KBM-7 (cell line): ENCODE measurements around the gene PKP4.
A peak's percentile ranks its signal among the peaks of the same experiment; 100 is the strongest.

Source experiments
- DNase-seq: peaks from one replicate; pipeline ENCODE4 v3.0.0-alpha.2; 2015
- in situ Hi-C: fragments of 300-500 bp; cut with MboI; formaldehyde crosslinking; loops from 2 replicates; pipeline ENCODE4 v1.14.3; 2020; ENCODE audit warnings: low sequenced_read_pairs, low pct_unique_long_range_greater_than_20kb, mixed read lengths

The PKP4 gene

DNA sequence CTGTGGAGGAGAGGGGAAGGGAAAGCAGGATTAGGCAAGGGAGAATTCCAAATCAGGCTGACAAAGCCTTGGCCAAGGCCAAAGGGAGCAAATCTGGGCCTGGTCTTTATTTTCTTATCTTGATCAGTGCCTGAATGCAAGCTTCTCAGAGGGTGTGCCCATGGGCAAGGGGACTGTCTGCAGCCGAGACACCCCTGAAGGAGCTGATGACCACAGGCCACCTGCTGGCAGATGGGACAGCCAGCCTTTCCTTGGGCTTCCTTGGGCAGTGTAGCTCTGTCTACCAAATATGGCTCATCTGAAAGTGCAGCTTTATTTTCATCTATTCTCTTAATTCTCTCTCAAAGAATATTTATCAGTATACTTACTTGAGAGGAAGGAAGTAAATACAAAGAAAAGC is 117.0 kb downstream of the PKP4 start:
- DNase-seq = no peak
- in situ Hi-C loops = no loop called here

DNA sequence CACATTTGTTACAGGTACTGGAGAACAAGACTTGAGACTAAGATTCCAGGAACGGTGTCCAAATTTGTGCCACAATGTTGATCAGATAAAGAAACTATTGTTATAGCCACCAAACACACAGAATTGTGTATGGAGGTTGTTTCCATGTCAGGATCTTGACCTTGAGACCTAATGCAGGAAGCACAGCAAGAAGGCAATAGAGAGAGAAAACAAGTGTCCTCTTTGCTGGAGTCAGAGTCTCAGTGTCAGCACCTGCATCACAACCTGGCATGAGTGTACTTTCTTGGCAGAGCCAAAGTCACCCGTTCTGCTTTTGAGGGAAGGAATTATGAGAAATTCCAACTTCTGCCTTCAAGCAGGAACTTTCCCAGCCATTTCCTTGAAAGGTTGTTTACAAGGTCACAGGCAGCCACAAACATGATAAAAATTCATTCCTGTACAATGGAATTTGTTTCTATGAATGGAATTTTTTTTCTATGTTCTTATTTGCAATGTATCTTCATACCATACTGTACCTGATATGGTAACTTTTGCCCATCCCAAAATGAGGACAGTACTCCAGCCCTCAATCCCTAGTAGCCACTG is 118.4 kb downstream of the PKP4 start:
- in situ Hi-C loops = no loop called here
- DNase-seq = no peak

DNA sequence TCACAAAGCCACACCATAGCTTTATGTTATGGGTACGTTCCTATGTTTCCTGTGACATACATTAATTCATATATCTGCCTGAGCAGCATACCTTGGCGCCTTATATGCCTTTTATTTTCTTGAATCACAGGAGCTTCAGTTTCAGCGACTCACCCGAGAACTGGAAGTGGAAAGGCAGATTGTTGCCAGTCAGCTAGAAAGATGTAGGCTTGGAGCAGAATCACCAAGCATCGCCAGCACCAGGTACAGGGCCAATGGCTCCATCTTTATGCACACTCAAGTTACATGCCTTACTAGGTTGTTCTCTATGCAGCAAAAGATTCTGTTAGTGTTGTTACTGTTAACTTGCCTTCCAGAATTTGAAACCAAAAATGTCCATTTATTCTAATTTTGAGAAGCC is 120.4 kb downstream of the PKP4 start:
- DNase-seq = no peak
- in situ Hi-C loops = no loop called here

DNA sequence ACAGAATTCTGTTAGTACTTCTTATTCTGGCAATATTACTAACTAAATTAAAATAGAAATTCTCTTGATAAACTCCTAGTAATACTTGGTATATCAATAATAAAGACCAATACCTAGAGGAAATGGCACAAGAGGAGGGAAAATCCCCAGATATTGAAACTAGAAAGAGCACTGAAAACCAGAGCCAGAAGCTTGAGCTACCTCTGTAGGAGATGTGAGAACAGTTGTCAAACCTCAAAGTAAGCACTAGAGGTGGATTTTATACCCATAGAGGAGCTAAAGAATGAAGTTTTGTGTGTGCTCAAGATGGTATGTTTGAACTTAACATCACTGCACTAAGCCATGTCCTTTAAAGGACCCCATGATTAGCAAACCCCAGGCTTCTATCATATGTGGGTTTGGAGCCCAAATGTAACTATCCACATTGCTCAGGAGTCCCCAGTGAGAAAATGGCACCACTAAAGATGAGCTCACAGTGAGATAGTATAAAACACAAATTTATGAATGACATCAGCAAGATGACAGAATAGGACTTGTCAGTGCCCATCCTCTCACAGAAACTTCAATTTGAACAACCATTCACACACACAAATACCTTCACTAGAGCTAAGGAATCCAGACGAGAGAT is 122.1 kb downstream of the PKP4 start:
- DNase-seq = no peak
- in situ Hi-C loops = no loop called here

DNA sequence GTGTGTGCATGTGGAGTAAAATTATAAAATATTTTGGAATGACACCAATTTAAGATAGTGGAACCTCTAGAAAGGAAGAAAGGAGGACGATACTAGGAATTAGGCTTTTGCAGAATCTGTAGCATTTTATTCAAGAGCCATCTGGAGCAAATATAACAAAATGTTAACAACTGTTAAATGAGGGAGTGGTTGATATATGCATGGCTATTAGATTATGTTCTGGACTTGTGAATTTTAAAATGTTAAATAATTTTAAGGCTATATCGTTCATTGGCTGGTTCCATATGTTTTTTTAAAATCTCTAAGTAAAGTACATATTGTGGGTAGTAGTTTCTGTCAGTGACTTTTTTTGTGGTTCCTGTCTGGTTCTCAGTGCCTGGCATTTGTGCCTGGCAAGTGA is 123.2 kb downstream of the PKP4 start:
- no peak for DNase-seq
- in situ Hi-C loops = no loop called here

DNA sequence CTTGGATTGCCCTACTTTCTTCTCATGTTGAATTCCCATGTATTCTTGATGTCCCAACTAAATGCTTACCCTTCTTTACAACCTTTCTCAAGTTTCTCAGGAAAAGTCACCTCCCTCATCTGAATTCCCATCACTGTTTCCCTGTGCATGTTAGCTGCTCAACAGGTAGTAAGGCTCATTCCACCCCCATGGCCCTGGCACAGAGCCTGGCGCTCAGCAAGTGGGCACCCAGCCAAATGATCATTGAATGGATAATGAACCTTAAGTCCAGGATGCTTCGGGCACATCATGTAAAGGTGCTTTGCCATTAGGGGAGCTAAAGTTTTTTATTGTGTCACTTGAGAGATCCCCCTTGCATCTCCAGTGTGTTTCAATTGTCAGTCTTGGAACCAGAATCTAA is 124.0 kb downstream of the PKP4 start:
- DNase-seq = no peak
- in situ Hi-C loops = no loop called here

DNA sequence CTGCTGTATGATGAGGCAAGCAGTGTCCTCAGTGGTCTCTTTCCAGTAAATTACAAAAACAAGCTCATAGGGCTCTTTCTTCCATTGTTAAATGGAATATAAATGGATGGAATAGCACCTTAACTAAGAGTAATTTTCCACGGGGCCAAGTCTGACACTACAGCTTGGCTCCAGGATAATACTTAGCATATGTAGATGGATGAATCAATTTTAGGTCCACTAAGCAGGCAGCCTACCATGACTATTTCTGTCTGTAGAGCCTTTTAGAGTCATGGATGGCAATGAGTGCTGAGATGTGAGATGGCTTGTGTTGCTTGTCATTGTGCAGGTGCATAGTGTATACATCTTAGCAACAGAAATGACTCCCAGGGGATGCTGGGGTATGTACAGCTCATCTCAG is 125.9 kb downstream of the PKP4 start:
- in situ Hi-C loops = no loop called here
- no peak for DNase-seq

DNA sequence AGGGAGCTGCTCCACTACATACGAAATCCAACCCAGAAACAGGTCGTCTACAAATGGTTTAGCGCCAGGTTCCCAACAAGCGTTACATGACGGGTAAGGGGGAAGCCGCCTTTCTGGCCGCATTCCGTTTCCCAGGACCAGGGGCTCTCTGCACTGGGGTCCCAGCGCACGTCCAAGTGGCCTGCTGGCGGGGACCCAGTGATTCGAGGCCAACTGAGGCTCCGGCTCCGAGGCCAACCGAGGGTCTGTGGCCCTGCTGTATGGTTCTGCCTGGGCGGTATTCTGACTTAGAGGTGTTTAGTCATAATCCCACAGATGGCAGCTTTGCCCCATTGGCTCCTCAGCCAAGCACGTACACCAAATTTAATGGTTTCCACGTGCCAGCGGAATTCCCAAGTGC is 127.2 kb downstream of the PKP4 start:
- in situ Hi-C loops = no loop called here
- no peak for DNase-seq

DNA sequence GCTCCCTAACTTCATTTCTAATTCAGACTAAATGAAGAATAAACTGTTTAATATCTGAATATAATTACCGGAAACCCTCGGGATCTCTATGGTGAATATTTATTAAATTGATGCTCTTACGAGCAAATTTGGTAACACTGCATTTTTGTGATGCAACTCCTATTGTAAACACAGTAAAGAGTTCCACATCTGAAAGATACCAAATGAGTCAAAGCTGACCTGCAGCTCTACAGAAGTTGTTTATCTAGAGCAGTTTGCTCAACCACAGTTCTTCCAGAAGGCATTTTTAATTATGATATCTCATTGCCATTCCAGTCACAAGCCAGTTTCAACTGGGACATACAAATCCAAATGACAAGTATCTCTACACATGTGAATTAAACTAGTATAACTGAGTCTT is 129.7 kb downstream of the PKP4 start:
- in situ Hi-C loops = no loop called here
- DNase-seq = no peak

DNA sequence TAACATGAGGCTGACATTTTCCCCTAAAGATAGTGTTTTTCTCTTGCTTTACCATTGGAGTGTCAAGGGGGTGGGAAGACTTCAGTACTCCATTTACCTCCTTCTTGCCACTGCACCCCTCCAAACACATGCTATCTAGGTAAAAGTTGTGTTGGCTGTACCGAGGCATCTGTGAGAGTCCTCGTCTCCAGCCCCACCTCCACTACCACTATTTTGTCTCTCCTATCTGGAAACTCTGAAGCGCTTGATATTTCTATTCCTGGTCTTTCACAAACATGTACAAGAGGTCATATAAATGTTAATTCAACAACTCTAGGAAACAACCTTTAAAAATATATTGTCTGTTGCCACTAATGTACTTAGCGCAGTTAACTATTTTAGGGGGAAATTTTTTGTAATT is 132.6 kb downstream of the PKP4 start:
- in situ Hi-C loops = no loop called here
- no peak for DNase-seq

DNA sequence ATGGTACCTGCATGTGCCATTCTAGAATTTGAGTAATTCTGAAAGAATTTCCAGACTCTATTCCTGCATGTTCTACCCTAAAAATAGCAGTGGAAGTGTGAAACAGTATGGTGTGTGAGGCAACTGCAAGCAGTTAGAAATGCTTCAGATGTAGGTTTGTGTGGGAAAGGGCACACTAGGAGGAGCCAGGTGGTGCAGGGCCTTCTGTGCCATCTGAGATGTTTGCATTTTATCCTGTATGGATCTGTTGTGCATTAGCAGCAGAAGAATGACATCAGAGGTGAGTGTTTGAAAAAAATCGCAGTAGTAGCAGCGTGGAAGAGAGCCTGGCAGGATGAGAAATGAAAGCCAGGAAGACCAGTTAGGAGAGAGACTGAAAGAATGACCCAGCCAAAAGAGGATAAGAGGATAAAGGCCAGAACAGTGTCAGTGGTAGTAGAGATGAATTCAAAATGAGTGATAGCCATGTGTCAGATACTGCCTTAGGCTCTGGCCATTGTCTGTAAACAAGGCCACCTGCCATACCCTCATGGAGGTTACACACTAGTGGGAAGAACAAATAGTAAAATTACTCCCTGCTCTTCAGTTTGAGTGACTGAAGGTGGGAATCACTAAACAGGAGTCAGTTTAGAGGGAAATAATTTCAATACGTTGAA is 142.2 kb downstream of the PKP4 start:
- in situ Hi-C loops = no loop called here
- DNase-seq = no peak

DNA sequence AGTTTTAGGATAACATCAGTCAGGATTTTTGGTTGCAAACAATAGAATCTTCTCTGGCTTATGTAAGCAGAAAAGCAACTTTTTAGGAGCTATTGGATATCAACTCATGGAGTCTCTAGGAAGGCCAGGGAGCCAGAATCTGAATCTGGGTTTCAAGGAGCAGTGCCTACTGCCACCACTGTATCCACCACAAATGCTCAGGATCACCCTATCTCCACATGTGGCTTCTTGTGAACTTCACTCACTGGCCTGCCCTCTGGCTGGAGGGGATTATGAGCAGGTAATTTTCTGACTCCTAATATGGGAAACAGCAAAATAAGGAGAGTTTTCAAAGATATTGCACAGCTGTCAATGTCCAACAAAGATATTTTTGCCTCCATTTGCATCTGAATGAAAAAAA is 142.9 kb downstream of the PKP4 start:
- no peak for DNase-seq
- in situ Hi-C loops = no loop called here

DNA sequence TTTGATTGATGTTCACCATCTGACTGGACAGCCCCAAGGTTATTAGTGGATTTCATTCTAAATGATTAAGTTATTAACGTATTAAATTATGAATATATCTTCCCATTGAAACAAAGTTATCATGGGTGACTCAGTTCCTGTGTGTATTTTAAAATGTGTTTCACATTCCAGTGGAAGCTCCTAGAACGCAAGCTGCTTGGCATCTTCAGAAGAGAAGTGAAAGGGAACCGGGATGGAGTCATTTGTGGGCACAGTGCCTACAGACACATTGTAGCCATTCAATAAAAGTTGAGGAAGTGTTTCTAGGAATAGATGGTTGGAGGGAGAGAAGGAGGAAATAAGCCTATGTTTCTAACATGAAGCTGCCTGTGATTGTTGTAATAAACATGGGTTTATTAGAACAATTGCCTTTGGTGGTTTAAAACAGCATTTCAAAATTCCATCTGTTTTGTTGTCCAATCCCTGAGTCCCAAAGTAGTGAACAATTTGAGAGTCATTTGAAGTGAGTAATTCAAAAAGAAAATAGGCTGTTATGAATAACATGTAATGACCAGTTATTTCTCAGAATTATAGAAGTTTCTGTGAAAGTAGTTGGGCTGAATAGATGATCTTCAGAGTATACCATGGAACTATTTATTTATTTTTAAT is 143.5 kb downstream of the PKP4 start:
- DNase-seq = no peak

DNA sequence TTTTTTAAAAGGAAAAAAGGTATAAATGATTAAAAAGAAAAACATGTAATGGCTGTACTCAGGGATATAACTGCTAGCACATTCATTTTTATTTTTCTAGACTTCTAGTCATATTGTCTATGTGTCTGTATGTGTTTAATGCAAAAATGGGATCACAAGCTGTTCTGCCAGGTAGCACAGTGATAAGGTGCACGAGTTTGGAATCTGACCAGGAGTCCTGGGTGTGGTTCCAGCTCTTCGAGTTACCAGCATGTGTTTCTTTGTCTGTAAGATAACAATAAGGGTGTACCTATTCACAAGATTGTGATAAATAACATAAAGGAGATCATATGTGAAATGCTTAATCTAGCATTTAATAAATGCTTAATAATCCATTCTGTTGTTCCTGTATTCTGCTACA is 145.3 kb downstream of the PKP4 start:
- in situ Hi-C loops = no loop called here
- DNase-seq = no peak

More for the DNA sequence above, 143.5 kb downstream of the PKP4 start:
- in situ Hi-C loops = no loop called here

DNA sequence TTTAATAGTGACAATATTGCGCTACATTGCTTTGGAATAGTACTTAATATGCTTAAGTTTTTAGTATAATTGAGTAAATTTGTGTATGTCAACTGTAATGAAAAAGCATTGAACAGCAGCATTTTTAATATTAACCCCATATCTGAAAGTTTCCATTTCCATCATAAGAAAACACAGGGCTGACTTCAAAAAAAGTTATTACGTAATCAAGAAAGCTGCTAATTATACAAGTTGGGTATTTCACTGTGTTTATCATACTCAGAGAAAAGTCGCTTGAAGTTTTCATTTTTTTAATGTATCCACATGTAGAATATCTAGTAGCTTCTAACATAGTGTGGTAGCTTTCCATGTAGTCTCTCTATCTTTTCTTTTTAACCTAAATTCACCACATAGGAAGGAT is 146.5 kb downstream of the PKP4 start:
- in situ Hi-C loops = no loop called here
- DNase-seq = no peak

DNA sequence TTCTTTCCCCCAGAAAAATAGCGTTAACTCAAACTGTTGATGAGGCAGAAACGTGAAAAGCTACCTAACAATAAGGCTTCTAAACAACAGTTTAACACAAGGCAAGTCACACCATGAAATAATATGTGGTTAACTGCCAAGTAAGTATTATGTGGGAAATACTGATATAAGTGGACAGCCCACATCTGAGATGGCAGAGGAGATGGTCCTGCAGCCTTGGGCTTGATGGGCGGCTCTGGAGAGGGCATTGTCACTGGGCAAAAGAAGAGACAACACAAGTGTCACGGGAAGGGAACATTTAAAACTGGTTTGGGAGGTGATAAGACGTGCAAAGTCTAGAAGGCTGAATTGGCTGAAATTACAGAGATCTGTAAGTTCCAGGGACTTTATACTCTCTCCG is 147.2 kb downstream of the PKP4 start:
- no peak for DNase-seq
- in situ Hi-C loops = no loop called here

DNA sequence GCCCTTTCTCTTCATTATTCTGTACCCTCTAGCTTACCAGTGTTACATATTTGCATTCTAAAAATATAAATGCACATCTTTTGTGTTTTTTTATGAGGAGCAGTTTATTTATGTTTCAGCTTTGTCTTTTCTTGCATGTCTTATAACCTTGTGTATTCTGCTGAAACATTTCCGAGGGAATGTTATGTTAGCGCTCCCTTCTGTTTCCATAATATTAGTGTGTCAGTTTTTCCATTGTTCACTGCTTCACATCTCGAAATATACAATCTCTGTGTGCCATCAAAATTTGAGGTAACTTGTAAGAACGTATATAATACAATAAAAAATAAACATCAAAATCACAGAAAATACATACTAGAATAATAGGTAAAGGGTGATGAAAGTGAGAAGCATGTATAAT is 153.3 kb downstream of the PKP4 start:
- in situ Hi-C loops = no loop called here
- DNase-seq = no peak

DNA sequence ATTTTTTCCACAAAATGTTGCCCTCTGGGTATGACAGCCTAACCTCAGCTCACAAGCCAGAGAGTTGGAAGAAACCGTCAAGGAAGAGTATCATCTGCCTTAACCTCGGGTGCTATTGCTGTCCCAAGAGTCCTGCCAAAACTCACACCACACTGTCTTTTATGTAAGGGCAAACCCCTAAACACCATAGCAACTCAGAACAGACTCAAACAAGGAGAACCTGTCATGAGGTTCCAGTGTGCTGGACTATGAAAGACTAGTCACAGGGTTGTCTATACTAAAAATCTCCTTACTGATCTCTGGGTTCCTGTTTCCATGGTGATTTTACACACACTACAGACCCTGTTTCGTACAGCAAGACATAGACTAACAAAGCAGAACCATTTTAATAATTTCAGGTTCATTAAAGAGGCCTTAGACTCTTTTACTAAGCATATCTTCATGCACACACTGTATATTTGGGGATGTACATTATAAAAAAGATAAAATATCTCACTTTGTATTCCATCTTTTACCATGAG is 159.8 kb downstream of the PKP4 start:
- in situ Hi-C loops = no loop called here
- DNase-seq = no peak

DNA sequence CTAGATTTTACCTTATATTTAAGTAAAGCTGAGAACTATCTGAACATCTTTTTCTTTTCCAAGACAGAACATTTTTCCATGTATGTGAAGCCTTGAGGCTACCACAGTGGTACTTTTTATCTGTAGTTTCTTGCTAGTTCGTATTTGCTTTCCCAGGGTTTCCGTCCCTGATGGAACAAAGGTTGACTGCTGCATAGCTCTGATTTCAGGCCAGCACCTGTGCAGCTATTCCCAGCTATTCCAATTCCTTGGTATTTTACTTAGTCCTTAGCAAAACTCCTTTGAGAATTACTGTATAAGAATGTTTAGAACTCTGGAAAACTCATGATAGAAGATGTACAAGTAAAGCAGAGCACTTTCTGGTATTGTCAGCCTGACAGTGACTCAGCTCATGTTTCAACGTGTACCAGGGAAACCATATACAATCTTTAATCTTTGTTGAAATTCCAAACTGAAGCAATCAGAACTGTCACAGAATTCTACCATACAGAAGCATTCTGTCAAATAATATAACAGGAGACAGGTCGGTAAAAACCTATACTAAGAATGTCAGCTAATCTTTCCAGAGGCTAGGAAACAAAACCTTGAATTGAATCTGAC is 162.2 kb downstream of the PKP4 start:
- DNase-seq = no peak
- in situ Hi-C loops = no loop called here

DNA sequence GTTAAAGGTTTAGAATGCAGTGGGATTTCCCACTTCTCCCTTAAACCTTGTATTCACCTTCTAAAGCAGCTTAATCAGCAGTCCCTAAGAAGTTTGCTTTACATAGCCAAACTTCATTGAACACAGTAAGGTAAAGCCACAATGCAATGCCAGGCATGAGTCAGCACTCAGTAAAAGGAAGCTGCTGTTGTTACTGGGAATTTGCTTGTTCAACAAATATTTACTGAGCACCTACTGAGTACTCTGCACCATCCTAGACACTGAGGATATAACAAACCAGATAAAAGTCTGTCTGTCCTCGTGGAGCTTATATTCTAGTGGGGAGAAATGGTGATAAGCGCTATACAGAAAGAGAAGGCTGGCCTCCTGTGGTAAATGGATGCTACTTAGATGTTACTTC is 162.7 kb downstream of the PKP4 start:
- in situ Hi-C loops = no loop called here
- DNase-seq = peak; percentile 16
